ENCODE measurements around the gene PRKD1. TPM values are rescaled to one million over a fixed set of nuclear protein-coding genes. Genes with fewer than 3 reads are reported as not detected.

The PRKD1 gene
- total and polyA plus RNA-seq, 10 of the 15 experiments (the other 5 are each of a cell fraction or from before 2014, with no cell fraction given), result 0.02 to 0.56 TPM; not detected in 8

DNA sequence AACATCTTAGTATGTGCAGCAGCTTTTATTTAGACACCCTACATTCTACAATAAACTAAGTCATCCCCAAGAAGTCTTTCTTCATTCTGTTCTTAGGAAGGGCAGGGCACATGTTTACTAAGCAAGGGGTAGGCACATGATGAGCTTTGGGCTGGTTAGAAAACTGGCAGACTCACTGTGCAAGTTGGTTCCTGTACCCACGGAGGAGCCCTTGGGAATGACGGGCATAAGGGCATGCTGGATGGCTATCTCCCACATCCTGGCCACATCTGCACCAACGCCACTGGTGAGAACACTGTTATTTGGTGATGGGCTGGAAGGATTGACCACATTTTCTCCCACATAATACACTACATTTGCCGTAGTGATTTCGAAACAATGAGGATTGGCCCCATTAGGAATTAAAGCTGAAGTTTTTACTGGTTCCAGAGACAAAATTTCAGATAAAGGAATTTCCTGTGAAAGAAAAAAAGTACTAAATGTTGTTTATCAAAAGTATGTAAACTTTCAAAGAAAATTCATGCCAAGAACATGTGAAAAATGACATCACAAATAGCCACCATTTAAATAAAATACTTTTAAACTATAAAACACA, 297.0 kb downstream of the PRKD1 start:
- no peaks in the 10 kb centered on the region for H4K20me1 ChIP-seq (ENCODE audit: control insufficient read depth, insufficient read depth)
- RAD21 ChIA-PET (ENCODE audit: unreplicated experiment), result no interaction called here
- in situ Hi-C loops (cut with MboI), result no loop called here

More for the DNA sequence above, 297.0 kb downstream of the PRKD1 start:
- TF ChIP-seq RBBP5 (conservative IDR thresholded peaks at IDR 0.05) (no peak), JUND (IDR thresholded peaks at IDR 0.05; ENCODE audit: low read depth, low read length) (no peak), DPF2 (IDR thresholded peaks at IDR 0.05) (no peak), SMARCA5 (IDR thresholded peaks at IDR 0.05) (no peak)
- TF ChIP-seq, protein P1, sequence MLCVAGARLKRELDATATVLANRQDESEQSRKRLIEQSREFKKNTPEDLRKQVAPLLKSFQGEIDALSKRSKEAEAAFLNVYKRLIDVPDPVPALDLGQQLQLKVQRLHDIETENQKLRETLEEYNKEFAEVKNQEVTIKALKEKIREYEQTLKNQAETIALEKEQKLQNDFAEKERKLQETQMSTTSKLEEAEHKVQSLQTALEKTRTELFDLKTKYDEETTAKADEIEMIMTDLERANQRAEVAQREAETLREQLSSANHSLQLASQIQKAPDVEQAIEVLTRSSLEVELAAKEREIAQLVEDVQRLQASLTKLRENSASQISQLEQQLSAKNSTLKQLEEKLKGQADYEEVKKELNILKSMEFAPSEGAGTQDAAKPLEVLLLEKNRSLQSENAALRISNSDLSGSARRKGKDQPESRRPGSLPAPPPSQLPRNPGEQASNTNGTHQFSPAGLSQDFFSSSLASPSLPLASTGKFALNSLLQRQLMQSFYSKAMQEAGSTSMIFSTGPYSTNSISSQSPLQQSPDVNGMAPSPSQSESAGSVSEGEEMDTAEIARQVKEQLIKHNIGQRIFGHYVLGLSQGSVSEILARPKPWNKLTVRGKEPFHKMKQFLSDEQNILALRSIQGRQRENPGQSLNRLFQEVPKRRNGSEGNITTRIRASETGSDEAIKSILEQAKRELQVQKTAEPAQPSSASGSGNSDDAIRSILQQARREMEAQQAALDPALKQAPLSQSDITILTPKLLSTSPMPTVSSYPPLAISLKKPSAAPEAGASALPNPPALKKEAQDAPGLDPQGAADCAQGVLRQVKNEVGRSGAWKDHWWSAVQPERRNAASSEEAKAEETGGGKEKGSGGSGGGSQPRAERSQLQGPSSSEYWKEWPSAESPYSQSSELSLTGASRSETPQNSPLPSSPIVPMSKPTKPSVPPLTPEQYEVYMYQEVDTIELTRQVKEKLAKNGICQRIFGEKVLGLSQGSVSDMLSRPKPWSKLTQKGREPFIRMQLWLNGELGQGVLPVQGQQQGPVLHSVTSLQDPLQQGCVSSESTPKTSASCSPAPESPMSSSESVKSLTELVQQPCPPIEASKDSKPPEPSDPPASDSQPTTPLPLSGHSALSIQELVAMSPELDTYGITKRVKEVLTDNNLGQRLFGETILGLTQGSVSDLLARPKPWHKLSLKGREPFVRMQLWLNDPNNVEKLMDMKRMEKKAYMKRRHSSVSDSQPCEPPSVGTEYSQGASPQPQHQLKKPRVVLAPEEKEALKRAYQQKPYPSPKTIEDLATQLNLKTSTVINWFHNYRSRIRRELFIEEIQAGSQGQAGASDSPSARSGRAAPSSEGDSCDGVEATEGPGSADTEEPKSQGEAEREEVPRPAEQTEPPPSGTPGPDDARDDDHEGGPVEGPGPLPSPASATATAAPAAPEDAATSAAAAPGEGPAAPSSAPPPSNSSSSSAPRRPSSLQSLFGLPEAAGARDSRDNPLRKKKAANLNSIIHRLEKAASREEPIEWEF (IDR thresholded peaks at IDR 0.05; ENCODE audit: insufficient replicate concordance, low read depth, low read length), result no peak
- WGBS (ENCODE audit: insufficient coverage, insufficient replicate concordance, low lambda C conversion rate, missing lambda C conversion rate), result 12% methylated on average over 5 of the region's 5 CpGs
- FAIRE-seq (no peak), DNase-seq (ENCODE audit: low read depth, low spot score) (no peak), ATAC-seq (no peak)
- H3K79me2 ChIP-seq (ENCODE audit: control insufficient read depth, insufficient read depth, low read length), result no peaks in the 10 kb centered on the region
- ChIA-PET CTCF (no interaction called here), SMC1A (ENCODE audit: uncharacterized antibody, unreplicated experiment) (no interaction called here), POLR2A (no interaction called here)
- no peaks in the 10 kb centered on the region for H3K36me3 ChIP-seq (ENCODE audit: control insufficient read depth in 2 of 2, insufficient read depth in 2 of 2, low read length in 1 of 2)
- no peak overlapping the region for H2AFZ ChIP-seq (ENCODE audit: control insufficient read depth, low read depth, low read length)
- H3K4me1 ChIP-seq (ENCODE audit: control insufficient read depth, insufficient read depth, low read length), result no peaks in the 10 kb centered on the region
- intact Hi-C loops (cut with micrococcal nuclease; ENCODE audit: unreplicated experiment), result no loop called here
- H3K27ac ChIP-seq (ENCODE audit: control insufficient read depth, insufficient read depth), result no peak overlapping the region
- no TSS peak for BruUV-seq (replicated peaks)
- no peaks in the 10 kb centered on the region; the same call in 2 of the 3 replicates for H3K9me3 ChIP-seq (replicated peaks; ENCODE audit: control insufficient read depth, insufficient read depth, low read length)
- no peaks in the 10 kb centered on the region for H3K27me3 ChIP-seq (replicated peaks in 1 of 2; ENCODE audit: control insufficient read depth in 2 of 2, insufficient read depth in 2 of 2, low read length in 1 of 2)
- H3K4me3 ChIP-seq, result no peak overlapping the region
- no peak overlapping the region for H3K9ac ChIP-seq (ENCODE audit: control insufficient read depth, insufficient read depth, low read length)
- no peak overlapping the region for H3K4me2 ChIP-seq (ENCODE audit: control insufficient read depth, insufficient read depth)
